ENCODE data around the gene GNB1. TPM values are rescaled to one million over a fixed set of nuclear protein-coding genes. Genes with fewer than 3 reads are reported as not detected.

The GNB1 gene
- total and polyA plus RNA-seq, 2 of the 4 experiments (the other 2 are of a cell fraction) = 73.5 to 371 TPM

GRCh38 chr1:1754051-1754815 lies 136.7 kb downstream of the GNB1 start:
- ChIA-PET CTCF (no interaction called here), POLR2A (ENCODE audit: unreplicated experiment) (interaction anchor here (0.7 kb wide), 1 partner anchor 823 kb away, joined by 8 read pairs; no protein-coding TSS in a partner anchor)
- no peak overlapping the region for H3K18ac ChIP-seq (ENCODE audit: low read depth, low read length)
- no peak overlapping the region for H3K23ac ChIP-seq (ENCODE audit: low read depth, low read length)
- H2AK5ac ChIP-seq (ENCODE audit: low read depth, low read length) = no peak overlapping the region
- dilution Hi-C loops (cut with HindIII; ENCODE audit: low sequenced_read_pairs, unreplicated experiment) = no loop called here
- H3K4me2 ChIP-seq (ENCODE audit: low read depth, low read length) = no peak overlapping the region
- no peak overlapping the region for H2AFZ ChIP-seq (replicated peaks; ENCODE audit: low read length, poor library complexity)
- H3K36me3 ChIP-seq (ENCODE audit: control insufficient read depth, insufficient read depth, low read length) = peaks cover 44% of the 10 kb centered on the region
- H3K79me1 ChIP-seq (ENCODE audit: low read depth in 1 of 2, low read length in 2 of 2) = peaks cover 5 to 11% of the 10 kb centered on the region in 2 experiments; a peak in 2 of 4 replicates
- H3K4me3 ChIP-seq (ENCODE audit: insufficient read depth, low read depth, low read length) = no peak overlapping the region
- BruUV-seq (replicated peaks) = no TSS peak
- H4K20me1 ChIP-seq (ENCODE audit: insufficient read depth, low read length) = peaks cover 12% of the 10 kb centered on the region; the same call in 1 of the 2 replicates
- H3K14ac ChIP-seq (replicated peaks; ENCODE audit: low read depth, low read length) = no peak overlapping the region
- ATAC-seq (ENCODE audit: low read depth) (no peak), DNase-seq (no peak)
- H2BK20ac ChIP-seq (ENCODE audit: low read depth, low read length) = no peak overlapping the region
- H3K27me3 ChIP-seq (ENCODE audit: control insufficient read depth, insufficient read depth, low read length) = no peaks in the 10 kb centered on the region
- H3K9me3 ChIP-seq (ENCODE audit: control insufficient read depth, insufficient read depth, low read length) = no peaks in the 10 kb centered on the region
- no peak overlapping the region for H2BK5ac ChIP-seq (ENCODE audit: low read depth, low read length, poor library complexity, severe bottlenecking)
- no peak overlapping the region for H2BK15ac ChIP-seq (ENCODE audit: low read depth, low read length)
- H2AK9ac ChIP-seq (replicated peaks; ENCODE audit: low read depth, low read length, poor library complexity) = peak overlapping the region; percentile 55
- no peak overlapping the region for H3K56ac ChIP-seq (ENCODE audit: extremely low read depth, insufficient read depth, low read length)
- H4K8ac ChIP-seq (ENCODE audit: low read depth in 2 of 2, low read length in 2 of 2) = no peak overlapping the region
- H3K9me1 ChIP-seq (ENCODE audit: insufficient read depth, low read length) = no peaks in the 10 kb centered on the region; the same call in 1 of the 2 replicates
- TF ChIP-seq POLR2A (IDR thresholded peaks at IDR 0.05; ENCODE audit: low read depth, low read length) (no peak), MXI1 (IDR thresholded peaks at IDR 0.05; ENCODE audit: borderline replicate concordance, low read depth, low read length) (no peak), RAD21 (IDR thresholded peaks at IDR 0.05; ENCODE audit: low read length) (no peak), FOS (IDR thresholded peaks at IDR 0.05; ENCODE audit: low read depth, low read length) (no peak), NFE2L2 (IDR thresholded peaks at IDR 0.05; ENCODE audit: low read depth, low read length) (no peak), CTCF (conservative IDR thresholded peaks at IDR 0.05; ENCODE audit: low read depth, low read length) (no peak), MAFK (IDR thresholded peaks at IDR 0.05; ENCODE audit: low read depth, low read length) (no peak), ELK1 (IDR thresholded peaks at IDR 0.05; ENCODE audit: borderline replicate concordance, low read depth, low read length) (no peak)
- H4K91ac ChIP-seq (ENCODE audit: insufficient read depth, low read depth, low read length) = no peak overlapping the region
- 98% methylated on average over 34 of the region's 49 CpGs; no CpG with 5 or more reads in 1 of the 2 experiments for WGBS, 2 experiments (ENCODE audit: extremely low coverage in 2 of 2, insufficient read length in 1 of 2)
- H2BK120ac ChIP-seq (ENCODE audit: low read depth, low read length) = no peak overlapping the region
- H4K5ac ChIP-seq (ENCODE audit: low read depth, low read length) = no peak overlapping the region
- H3K4me1 ChIP-seq (ENCODE audit: control insufficient read depth, insufficient read depth, low read length) = no peaks in the 10 kb centered on the region
- H3K4ac ChIP-seq (ENCODE audit: low read depth, low read length) = no peak overlapping the region
- no peak overlapping the region for H3K27ac ChIP-seq (ENCODE audit: insufficient read depth, low read length)
- in situ Hi-C loops (cut with MboI; ENCODE audit: low sequenced_read_pairs) = no loop called here
- intact Hi-C loops (cut with micrococcal nuclease) = no loop called here
- H3K9ac ChIP-seq (ENCODE audit: low read depth, low read length) = no peak overlapping the region

All from IMR-90 (cell line).